Middle frontal gyrus (tissue), 1 donor: ENCODE measurements around the gene REN.

ENCODE experiments used
- DNase-seq: peaks from one replicate; pipeline ENCODE4 v3.0.0-alpha.2; 2015; ENCODE audit warnings: low spot score; ENCODE audit errors: extremely low spot score

REN gene

DNA sequence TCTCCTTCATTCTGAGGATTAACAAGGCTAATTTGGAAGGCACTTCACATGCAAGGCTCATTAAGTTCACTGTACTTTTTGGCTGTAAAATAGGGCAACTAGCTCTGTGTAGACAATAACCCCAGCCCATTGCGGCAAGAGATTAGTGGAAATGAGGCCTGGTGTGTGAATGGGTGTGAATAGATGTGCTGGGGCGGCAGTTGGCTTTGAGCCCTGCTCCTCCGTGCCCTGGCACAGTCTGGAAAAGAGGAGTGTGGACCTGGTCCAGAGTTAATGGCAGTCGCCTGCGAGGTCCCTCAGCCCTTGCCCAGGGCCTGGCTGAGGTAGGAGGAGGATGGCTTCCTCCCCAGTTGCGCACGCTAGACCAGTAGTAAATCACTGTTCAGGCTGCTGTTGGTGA, 25.3 kb upstream of the REN start:
- no peak for DNase-seq

DNA sequence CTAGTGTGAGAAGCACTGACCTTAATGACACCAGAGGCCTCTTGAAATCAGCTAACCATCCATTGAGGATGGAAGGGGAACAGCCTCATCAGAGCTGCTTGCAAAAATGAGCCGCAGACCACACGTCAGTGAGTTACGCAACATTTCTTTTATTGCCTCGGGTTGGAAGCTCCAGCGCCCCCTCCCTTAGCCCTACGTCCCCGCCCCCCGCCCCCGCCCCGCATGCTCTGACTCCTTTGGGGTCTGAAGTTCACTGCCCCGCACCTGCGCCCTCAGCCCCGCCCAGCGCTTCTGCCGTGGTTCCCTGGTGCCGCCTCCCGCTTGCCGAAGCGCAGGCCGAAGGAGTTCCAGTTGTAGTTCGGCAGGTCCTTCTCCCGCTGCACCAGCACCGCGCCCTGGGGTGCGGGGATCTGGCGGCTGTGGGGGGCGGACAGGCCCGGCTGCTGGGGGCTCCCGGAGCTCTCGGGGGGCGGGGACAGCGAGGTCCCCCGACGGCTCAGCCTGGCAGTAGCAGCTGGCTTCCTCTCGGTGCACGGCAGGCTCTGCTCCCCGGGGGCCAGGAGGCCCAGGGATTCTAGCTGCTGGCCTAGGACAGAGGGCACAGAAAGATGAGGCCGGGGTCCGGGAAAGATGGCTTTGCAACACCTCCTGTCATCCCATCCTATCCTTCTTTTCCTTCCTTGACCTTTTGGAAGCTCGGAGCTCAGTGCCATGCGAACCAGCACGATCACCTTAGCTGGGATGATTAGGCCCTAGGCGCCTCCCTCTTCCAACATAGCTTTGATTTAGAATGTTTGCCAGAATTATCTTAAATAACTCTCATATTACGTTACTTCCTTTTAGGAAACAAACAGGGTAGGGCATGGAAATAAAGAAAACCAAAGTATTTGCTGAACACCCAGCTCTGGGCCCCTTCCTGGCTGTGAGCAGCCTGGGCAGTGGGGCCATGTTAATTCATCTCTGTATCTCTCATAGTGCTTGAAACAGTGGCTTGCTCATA, 24.4 kb upstream of the REN start:
- no peak for DNase-seq

DNA sequence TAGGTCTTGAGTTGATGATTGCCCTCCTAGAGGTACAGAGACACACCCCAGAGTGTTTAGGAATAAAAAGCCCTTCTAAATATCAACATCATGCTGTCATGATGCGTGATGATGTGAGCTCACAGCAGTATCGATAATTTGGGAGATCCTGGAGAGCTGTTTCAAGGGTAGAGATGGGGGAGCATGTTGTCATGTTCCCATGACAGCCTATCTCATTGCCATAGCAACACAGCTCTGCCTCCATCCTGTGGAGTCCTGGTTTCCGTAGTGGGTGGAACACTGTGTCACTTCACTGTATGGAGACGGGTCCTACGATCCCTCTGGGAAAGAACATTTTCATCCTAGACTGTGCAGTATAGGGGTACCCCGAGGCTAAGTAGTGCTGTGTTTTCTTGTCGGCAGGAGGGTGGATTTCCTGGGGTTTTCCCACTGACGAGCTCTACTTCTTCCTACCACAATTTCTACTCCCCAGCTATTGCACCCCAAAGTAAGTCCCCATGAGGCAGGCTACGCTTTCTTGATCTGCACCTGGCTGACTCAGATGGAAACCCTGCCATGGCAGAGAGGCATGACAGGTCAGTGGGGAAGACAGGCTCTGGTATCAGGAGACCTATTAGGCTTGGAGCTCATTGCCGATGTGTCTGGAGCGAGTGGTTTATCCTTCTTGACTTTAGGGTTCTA, 23.0 kb upstream of the REN start:
- no peak for DNase-seq

DNA sequence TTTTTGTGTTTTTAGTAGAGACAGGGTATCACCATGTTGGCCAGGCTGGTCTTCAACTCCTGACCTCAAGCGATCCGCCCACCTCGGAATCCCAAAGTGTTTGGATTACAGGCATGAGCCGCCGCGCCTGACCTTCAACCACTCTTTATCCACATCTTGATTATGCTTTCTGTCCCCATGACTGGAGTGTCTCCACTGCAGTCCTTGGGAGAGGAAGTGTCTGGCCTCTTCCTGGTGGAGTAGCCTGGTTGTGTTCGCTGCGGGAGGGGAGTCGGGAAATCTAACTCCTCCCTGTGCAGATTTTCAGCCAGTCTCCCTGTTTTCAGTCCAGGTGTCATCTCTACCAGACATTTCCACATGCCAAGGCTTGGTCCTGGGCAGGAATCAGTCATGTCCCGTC, 20.5 kb upstream of the REN start:
- no peak for DNase-seq

DNA sequence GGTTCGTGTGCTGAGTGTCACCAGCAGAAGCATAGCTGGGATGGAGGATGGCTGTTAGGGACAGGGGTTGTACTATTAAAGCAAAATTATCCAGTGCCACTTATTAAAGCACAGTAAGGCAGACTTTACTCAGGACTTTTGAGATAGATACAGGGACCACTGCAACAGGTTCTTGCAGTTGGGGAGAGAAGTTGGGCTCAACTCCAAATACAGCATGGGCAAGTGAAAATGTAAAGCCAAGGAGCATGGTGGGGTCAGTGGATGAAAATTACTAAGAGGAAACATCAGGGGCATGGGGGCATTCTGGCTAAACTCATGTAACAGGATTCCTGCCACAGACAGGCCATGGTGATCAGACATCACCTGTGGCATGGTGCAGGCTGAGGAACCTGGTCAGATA, 15.0 kb upstream of the REN start:
- DNase-seq = no peak

DNA sequence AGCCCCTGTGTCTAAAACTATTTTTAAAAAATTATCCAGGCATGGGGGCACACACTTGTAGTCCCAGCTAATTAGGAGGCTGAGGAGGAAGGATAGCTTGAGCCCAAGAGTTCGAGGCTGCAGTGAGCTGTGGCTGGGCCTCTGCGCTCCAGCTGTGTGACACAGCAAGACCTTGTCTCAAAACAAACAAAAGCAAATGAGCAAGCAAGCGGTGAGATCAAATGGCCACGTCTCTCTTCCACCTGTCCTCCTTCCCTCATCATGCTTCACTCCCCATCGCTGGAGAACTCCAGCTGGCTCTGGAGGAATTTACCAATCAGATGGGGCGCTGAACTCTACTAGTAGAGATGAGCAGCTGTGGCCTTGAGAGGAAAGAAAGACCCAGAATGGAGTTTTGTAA, 14.0 kb upstream of the REN start:
- DNase-seq = no peak

DNA sequence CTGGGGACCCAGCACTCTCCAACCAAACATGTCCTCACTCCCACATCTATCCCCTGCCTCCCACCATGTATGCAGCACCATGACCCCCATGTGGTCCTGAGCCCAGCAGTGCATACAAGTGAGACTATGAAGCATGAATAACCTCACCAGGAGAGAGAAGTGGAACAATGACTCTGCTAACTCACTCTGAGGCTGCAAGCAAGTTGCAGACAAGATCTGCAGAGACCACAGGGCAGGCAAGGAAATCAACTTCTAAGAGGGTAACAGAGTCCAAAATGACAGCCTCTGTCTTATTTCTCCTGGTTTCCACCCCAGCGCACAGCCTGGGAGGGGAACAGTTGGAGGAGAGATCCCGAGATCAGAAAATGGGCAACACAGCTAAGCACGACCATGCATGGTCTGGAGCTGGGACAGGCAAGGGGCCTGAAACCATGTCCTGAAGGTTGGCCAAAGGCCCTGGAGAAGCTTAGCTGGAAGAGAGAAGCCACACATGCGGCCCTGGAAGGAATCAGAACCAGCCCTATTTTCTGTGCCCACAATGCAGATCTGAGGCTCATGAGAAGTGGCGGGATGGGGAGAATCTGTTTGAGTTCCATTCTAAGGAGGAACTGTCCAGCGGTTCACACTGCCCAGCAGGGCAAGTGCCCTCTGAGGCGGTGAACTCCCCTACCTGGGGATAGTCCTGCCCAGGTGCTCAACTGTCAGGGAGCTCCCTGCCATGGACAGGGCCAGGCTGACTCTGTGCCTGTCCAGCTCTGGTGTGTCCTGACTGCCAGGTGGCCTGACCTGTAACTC, 12.5 kb upstream of the REN start:
- no peak for DNase-seq

DNA sequence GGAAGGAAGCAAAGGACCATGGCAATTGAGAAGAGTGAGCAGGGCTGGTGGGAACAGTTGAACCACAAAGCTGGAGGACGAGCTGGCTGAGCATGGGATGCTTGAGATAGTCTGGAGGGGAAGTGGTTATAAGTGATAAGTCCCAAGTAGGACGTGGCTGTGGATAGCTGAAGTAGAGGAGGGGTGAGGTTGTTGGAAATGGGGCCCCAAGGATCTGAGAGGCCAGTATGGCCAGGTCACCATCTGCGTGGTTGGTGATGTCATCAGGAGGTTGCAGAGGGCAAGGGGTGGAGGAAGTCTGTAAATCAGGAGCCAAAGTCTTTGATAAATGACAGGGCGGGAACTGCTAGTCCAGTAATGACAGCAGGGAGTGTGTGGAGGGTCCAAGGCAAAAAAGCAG, 11.0 kb upstream of the REN start:
- DNase-seq = no peak

DNA sequence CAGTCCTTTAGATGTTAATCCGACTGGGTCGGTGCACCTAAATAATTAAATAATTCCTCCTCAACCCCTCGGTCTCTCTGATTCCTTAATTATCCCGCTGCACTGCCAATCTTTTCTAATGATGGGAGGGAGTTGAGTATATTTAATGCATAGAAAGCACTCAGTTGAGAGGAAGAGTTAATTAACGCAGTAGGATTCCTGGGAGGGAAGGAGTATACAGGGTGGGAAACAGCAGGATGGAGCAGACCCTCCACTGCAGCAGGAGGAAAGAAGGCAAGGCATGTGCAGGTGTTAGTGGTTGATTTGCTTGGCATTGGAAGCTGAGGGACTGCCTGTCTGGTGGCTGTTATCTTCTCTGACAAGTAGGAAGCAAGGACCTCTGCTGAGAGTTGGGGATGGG, 9.9 kb upstream of the REN start:
- no peak for DNase-seq

DNA sequence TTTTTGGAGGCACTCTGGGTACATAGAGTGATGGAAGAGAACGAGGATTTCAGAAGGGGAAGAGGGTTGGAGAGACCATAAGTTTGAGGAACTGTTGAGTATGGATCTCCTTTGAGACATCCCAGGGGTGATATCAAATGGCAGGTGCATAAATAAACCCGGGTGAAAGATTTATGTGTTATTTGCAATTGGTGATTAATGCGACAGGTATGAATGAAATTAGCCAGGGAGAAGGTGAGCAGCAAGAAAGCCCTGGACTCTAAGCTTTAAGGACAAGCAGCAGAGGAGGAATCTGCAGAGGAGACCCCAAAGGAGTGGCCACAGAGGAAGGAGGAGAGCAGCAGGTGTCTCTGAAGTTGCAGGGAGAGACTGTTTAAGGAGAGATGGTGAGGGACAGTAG, 8.8 kb upstream of the REN start:
- DNase-seq = no peak

DNA sequence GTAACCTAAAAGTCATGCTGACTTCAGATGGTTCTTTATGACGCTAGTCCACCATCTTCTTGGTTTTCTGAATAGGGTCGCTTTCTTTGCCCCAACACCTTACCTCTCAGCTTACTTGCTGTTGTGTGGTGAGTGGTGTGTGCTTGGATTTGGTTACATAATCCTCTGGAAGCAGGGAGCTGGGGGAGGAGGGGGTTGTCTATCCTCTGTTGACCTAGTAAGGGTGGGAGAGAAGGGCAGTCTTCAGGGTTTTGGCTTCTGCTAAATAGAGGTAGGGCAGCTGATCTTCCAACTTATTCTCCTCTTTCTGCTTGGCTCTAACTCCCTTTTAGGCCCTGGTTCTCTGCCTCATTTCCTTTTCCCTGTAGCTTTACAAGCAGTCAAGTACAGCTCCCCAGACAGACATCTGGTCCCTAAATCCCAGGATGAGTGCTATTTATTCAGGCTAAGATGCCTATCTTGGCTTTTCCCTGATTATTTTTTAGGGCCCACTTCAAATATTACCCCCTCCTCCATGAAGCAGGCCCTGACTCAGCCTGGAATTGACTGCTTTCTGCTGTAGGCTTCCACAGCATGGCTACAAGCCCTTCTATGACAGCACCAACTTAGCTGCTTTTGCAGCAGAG, 6.4 kb upstream of the REN start:
- DNase-seq = no peak

DNA sequence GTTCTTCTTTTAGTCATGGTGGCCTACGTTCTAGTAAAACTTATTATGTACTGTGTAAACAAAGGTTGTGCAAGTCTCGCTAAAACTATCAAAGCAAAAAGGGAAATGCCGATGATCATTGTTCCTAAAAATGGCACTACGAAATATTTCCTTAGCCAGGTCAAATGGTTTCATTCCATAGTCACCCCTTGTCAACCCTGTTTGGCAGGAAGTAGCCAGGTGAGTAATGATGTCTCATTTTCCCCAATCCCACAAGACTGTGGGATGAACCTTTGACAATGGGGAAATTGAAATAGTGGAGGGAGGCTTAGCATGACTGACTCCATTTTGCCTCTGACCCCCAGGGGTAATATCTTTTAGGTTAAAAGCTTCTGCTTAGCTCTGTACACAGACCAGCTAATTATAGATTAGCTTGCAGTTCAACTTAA, 5.6 kb upstream of the REN start:
- DNase-seq = no peak

DNA sequence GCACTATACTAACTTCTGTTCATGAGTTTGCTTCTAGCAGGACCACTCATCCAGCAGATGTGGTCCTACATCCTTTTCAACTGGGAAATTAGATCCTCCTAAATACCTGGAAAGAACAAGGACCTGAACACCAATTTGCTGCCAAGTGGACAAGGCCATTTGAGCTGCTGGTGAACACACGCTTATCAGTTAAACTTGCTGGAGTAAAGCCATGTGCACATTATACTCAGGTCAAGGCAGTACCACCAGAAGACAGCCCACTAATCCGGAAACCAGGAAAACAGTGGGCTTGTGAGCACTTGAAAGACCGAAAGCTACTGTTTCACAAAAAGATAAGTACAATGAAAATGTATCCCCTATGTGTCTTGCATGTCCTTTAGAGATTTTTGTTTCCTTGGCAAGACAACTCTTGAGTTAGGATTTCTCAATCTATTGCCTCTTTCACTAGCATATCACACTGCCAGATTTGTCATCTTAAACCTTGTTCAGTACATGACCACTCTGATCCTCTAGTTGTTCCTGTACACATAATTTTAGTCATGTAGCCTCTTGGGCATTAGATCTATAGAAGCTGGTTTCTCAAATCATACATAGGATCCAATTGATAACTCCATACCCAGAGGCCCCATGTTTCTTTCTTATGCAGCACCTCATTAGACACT, 4.5 kb upstream of the REN start:
- DNase-seq = no peak

DNA sequence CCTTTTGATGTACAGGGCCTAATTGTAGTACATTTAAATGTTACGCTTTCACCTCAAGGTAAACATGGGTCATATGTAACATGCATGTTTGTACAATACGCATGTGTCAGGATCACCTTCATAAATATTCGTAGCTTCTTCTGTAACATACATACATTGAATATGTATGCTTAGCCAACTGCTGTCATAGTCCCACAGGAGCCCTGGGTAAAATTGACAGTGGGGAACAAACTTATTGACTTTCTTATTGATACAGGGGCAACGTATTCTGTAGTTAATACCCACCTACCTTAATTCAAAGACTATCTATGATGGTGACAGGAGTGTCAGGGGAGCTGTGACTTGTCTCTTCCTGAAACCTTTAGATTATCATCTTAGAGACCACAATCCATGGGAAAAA, 3.7 kb upstream of the REN start:
- DNase-seq = no peak

DNA sequence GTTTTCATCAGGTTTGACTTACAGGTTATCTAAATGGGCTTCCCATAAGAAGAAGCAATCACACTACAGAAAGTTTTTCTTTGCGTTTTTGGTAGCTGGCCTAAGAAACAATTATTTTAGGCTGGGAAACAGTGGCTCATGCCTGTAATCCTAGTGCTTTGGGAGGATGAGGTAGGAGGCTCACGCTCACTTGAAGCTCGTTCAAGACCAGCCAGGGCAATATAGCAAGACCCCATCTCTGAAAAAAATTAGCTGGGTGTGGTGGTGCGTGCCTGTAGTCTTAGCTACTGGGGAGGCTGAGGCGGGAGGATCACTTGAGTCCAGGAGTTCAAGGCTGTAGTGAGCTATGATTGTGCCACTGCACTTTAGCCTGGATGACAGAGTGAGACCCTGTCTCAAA, 1.6 kb upstream of the REN start:
- no peak for DNase-seq

DNA sequence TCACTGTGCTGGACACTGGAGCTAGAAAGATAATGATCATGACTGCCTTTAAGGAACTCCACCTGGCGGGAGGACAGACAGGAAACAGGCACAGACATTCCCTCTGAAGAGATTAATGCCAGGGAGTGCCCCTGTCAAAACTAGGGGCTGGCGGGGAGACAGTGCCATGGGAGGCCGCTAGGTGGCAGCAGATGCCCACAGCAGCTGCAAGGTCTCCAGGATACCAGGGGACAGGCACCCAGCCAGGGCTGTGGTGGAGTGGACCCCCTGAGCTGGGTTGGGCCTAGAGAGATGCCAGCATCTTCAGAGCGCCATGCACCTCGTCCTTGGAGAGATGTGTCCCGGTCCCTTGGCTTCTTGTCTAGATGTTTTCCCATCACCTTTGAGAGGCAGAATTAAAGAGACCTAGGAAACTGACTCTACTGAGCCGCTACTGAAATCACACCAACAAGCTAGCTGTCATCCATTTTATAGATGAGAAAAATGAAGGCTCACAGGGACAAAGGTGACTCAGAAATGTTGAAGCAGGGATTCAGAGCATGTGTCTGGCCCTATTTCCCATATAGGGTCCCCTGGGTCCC, 3.6 kb downstream of the REN start:
- DNase-seq = peak; percentile 69

DNA sequence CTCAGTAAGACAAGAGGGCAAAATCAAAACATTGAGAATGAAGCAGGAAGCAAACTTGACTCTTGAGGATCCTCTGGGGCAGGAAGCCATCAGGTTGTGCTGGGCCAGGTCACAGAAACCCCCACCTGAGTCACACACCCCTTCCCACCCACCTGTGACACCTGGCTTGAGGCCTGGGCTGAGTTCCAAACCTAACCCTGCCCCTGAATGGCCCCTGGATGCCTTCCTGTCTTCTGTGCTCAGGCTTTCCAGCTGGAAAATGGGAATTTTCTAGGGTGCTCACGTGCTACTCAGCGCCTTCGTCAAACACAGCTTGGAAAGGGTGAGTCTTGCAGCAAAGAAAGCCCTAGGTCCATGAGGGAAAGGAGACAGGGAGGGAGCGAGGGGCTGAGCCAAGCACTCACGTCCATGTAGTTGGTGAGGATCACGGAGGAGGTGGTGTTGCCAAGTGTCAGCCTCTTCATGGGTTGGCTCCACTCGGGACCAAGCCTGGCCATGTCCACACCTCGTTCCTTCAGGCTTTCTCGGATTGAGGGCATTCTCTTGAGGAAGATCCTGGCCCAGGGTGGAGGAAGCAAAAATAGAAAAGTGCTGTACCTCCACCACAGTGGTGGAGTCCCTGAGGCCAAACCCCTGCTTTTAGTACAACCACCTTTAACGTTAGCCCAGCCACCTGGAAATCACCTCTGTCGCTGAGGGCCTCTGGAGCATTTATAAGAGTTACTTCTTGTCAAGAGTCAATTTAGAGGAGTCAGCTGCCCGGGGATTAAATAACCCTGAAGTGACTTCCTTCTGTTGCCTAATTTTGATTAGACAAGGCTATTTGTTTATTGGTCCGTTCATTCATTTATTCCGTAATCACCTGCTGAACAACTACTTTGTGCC, 4.3 kb downstream of the REN start:
- DNase-seq = no peak

DNA sequence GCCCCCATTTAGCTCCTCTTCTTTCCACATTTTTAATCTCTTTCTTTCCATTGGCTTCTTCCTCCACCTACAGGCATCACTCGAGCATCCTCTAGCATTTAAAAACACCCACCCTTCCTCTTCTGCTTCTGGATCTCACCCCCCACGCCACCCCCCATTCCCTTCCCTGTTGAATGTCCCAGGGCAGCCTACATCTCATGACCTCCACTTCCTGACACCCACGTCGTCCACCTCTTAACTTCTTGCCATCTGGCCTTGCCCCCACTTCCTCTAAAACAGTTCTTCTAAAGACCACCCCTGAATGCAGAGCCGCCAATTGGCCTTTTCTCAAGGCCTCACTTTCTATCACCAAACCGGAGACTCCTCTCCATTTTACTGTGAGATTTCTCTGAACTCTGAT, 8.2 kb downstream of the REN start:
- DNase-seq = no peak

DNA sequence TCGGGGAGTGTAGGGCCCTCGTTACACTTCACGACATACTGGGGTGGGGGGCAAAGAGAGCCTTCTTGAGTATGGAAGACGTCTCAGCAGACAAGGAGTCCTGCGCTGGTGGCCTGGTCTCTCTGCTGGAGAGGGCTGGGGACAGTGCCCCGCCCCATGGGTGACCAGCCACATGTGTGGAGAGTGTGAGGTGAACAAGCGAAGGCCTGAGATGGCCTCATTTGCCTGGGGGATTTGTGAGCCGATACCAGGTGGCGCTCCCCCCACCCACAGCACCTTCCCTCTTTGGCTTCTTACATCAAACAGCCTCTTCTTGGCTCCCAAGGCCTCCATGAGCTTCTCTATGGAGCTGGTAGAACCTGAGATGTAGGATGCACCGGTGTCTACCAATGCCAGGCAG, 10.3 kb downstream of the REN start:
- no peak for DNase-seq
